ENCODE results near the gene TMEM209. TPM values are rescaled to one million over a fixed set of nuclear protein-coding genes. Genes with fewer than 3 reads are reported as not detected.

The TMEM209 gene
- total RNA-seq, 1 donor from 2014 or later: 15.1 TPM

GRCh38 chr7:130216750-130217149 lies 11.5 kb upstream of the TMEM209 start:
- no peak overlapping the region for H3K4me3 Mint-ChIP-seq (ENCODE audit: unreplicated experiment)
- peaks cover 2% of the 10 kb centered on the region for H3K9me3 Mint-ChIP-seq (ENCODE audit: unreplicated experiment)
- H3K9me3 ChIP-seq (ENCODE audit: insufficient read depth, low read depth, low read length): no peaks in the 10 kb centered on the region
- no peak overlapping the region for H2AFZ ChIP-seq (ENCODE audit: low read depth, low read length)
- H4K20me1 ChIP-seq (ENCODE audit: insufficient read depth, low read length): no peaks in the 10 kb centered on the region
- H3K4me3 ChIP-seq (ENCODE audit: insufficient read depth, low read depth, low read length): no peak overlapping the region
- no peaks in the 10 kb centered on the region for H3K79me2 ChIP-seq (ENCODE audit: insufficient read depth, low read length)
- H3K36me3 ChIP-seq (ENCODE audit: insufficient read depth, low read length): no peaks in the 10 kb centered on the region
- no peak overlapping the region for H3K27ac ChIP-seq (ENCODE audit: low read depth, low read length)
- H3K27me3 Mint-ChIP-seq (ENCODE audit: low read depth, unreplicated experiment): peaks cover 16% of the 10 kb centered on the region
- H3K27ac Mint-ChIP-seq (ENCODE audit: unreplicated experiment): no peak overlapping the region
- no peaks in the 10 kb centered on the region for H3K27me3 ChIP-seq (ENCODE audit: insufficient read depth, low read length)
- no peaks in the 10 kb centered on the region for H3K36me3 Mint-ChIP-seq (ENCODE audit: low read depth, unreplicated experiment)
- no peak for FAIRE-seq
- DNase-seq (ENCODE audit: low read depth): no peak
- H3K9ac ChIP-seq (ENCODE audit: low read length): no peak overlapping the region
- H3K4me2 ChIP-seq (ENCODE audit: low read length): no peak overlapping the region
- no peaks in the 10 kb centered on the region for H3K4me1 Mint-ChIP-seq (ENCODE audit: low read depth, unreplicated experiment)
- H3K4me1 ChIP-seq (ENCODE audit: insufficient read depth, low read length): no peaks in the 10 kb centered on the region
- TF ChIP-seq CTCF (IDR thresholded peaks at IDR 0.05; ENCODE audit: insufficient read depth, low read depth, low read length) (no peak), EZH2 (IDR thresholded peaks at IDR 0.05; ENCODE audit: insufficient read depth, low read length) (no peak)

GRCh38 chr7:130216025-130216424 lies 10.8 kb upstream of the TMEM209 start:
- Histone ChIP-seq H3K27ac (ENCODE audit: low read depth, low read length) (no peak overlapping the region), H3K4me2 (ENCODE audit: low read length) (no peak overlapping the region), H2AFZ (ENCODE audit: low read depth, low read length) (no peak overlapping the region), H4K20me1 (ENCODE audit: insufficient read depth, low read length) (no peaks in the 10 kb centered on the region), H3K9ac (ENCODE audit: low read length) (no peak overlapping the region), H3K9me3 (ENCODE audit: insufficient read depth, low read depth, low read length) (no peaks in the 10 kb centered on the region), H3K36me3 (ENCODE audit: insufficient read depth, low read length) (no peaks in the 10 kb centered on the region), H3K27me3 (ENCODE audit: insufficient read depth, low read length) (no peaks in the 10 kb centered on the region), H3K4me3 (ENCODE audit: insufficient read depth, low read depth, low read length) (no peak overlapping the region), H3K79me2 (ENCODE audit: insufficient read depth, low read length) (no peaks in the 10 kb centered on the region), H3K4me1 (ENCODE audit: insufficient read depth, low read length) (no peaks in the 10 kb centered on the region)
- Mint-ChIP-seq H3K4me1 (ENCODE audit: low read depth, unreplicated experiment) (no peaks in the 10 kb centered on the region), H3K4me3 (ENCODE audit: unreplicated experiment) (no peak overlapping the region), H3K36me3 (ENCODE audit: low read depth, unreplicated experiment) (no peaks in the 10 kb centered on the region), H3K9me3 (ENCODE audit: unreplicated experiment) (peaks cover 2% of the 10 kb centered on the region), H3K27ac (ENCODE audit: unreplicated experiment) (no peak overlapping the region), H3K27me3 (ENCODE audit: low read depth, unreplicated experiment) (peaks cover 14% of the 10 kb centered on the region)
- TF ChIP-seq CTCF (IDR thresholded peaks at IDR 0.05; ENCODE audit: insufficient read depth, low read depth, low read length) (no peak), EZH2 (IDR thresholded peaks at IDR 0.05; ENCODE audit: insufficient read depth, low read length) (no peak)
- DNase-seq (ENCODE audit: low read depth) (no peak), FAIRE-seq (no peak)

- no peaks in the 10 kb centered on the region for H3K27me3 ChIP-seq (ENCODE audit: insufficient read depth, low read length)
- H3K9me3 ChIP-seq (ENCODE audit: insufficient read depth, low read depth, low read length): no peaks in the 10 kb centered on the region
- Mint-ChIP-seq H3K27me3 (ENCODE audit: low read depth, unreplicated experiment) (peaks cover 7% of the 10 kb centered on the region), H3K4me3 (ENCODE audit: unreplicated experiment) (no peak overlapping the region), H3K9me3 (ENCODE audit: unreplicated experiment) (no peaks in the 10 kb centered on the region), H3K4me1 (ENCODE audit: low read depth, unreplicated experiment) (no peaks in the 10 kb centered on the region), H3K36me3 (ENCODE audit: low read depth, unreplicated experiment) (no peaks in the 10 kb centered on the region), H3K27ac (ENCODE audit: unreplicated experiment) (no peak overlapping the region)
- FAIRE-seq (no peak), DNase-seq (ENCODE audit: low read depth) (no peak)
- H3K79me2 ChIP-seq (ENCODE audit: insufficient read depth, low read length): no peaks in the 10 kb centered on the region
- H3K36me3 ChIP-seq (ENCODE audit: insufficient read depth, low read length): no peaks in the 10 kb centered on the region
- no peak overlapping the region for H3K4me3 ChIP-seq (ENCODE audit: insufficient read depth, low read depth, low read length)
- TF ChIP-seq EZH2 (IDR thresholded peaks at IDR 0.05; ENCODE audit: insufficient read depth, low read length): no peak
- TF ChIP-seq CTCF (IDR thresholded peaks at IDR 0.05; ENCODE audit: insufficient read depth, low read depth, low read length): no peak
- no peaks in the 10 kb centered on the region for H4K20me1 ChIP-seq (ENCODE audit: insufficient read depth, low read length)
- no peaks in the 10 kb centered on the region for H3K4me1 ChIP-seq (ENCODE audit: insufficient read depth, low read length)
- H3K4me2 ChIP-seq (ENCODE audit: low read length): no peak overlapping the region
- H3K27ac ChIP-seq (ENCODE audit: low read depth, low read length): no peak overlapping the region
- H2AFZ ChIP-seq (ENCODE audit: low read depth, low read length): no peak overlapping the region
- no peak overlapping the region for H3K9ac ChIP-seq (ENCODE audit: low read length)
Observed at GRCh38 chr7:130213828-130214227, 8.6 kb upstream of the TMEM209 start.

All from astrocyte (in vitro differentiated cells and primary cell).